SK-MEL-5 (cell line): ENCODE results near the gene LCN10. TPM values are rescaled to one million over a fixed set of nuclear protein-coding genes. Genes with fewer than 3 reads are reported as not detected.

Source experiments
- DNase-seq: peaks from one replicate; pipeline ENCODE4 v3.0.0-alpha.2; 2016; ENCODE audit warnings: low read depth, low spot score
- in situ Hi-C: cut with HindIII; loops from 2 replicates; pipeline ENCODE4 v1.10.0; 2016; ENCODE audit warnings: low sequenced_read_pairs, high pct_unique_total_duplicates, low pct_unique_long_range_greater_than_20kb
- total RNA-seq: library from RNA; depleted of rRNA; stranded (reverse); fragments of >200 nt; shearing (Covaris generic); gene quantifications from 2 replicates; pipeline ENCODE4 v1.2.3, GENCODE V29; 2014

LCN10 gene
- total RNA-seq, 1 experiment from 2014 or later, result not detected

DNA sequence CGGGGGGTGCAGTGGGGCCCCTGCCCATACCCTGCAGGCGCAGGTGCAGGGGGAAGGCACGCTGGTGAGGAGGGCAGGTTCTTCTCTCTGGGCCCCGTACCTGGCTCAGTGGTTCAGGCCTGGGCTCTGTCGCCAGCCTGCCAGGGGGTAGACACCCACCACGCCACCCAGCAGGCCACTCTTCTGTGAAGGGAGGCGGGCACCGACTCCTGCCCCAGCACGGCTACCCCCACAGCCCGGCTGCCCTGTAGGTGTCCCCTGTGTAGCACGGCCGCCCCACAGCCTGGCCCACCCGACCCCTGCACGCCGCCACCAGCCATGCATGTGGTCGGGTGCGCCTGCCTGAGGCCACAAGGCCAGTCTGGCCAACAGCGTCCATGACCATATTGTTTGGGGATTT is 3.9 kb upstream of the LCN10 start:
- in situ Hi-C loops, result no loop called here
- no peak for DNase-seq

DNA sequence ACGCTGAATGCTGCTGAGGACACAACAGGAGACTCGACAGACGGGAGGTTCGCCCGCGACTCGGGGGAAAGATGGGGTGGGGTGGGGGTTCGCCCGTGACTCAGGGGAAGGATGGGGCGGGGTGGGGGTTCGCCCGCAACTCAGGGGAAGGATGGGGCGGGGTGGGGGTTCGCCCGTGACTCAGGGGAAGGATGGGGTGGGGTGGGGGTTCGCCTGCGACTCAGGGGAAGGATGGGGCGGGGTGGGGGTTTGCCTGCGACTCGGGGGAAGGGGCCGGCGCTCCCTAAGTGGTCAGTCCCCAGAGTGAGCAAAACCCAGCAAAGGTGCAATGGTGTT is 3.4 kb upstream of the LCN10 start:
- in situ Hi-C loops, result no loop called here
- DNase-seq, result no peak

- no peak for DNase-seq
- in situ Hi-C loops, result no loop called here
These were observed 2.8 kb upstream of the LCN10 start for GRCh38 chr9:136745389-136746154.

- in situ Hi-C loops, result no loop called here
- DNase-seq, result no peak
These were observed 2.0 kb upstream of the LCN10 start for GRCh38 chr9:136744773-136745172.

- in situ Hi-C loops, result no loop called here
- DNase-seq, result no peak
These were observed 985 bp upstream of the LCN10 start for GRCh38 chr9:136743639-136744211.

GRCh38 chr9:136741883-136742571 is 713 bp downstream of the LCN10 start:
- in situ Hi-C loops, result no loop called here

GRCh38 chr9:136740971-136741882 is 1.5 kb downstream of the LCN10 start:
- DNase-seq, result peak; percentile 21
- in situ Hi-C loops, result no loop called here

More at GRCh38 chr9:136741883-136742571, 713 bp downstream of the LCN10 start:
- DNase-seq, result no peak

GRCh38 chr9:136740491-136740890 is 2.2 kb downstream of the LCN10 start:
- no peak for DNase-seq
- in situ Hi-C loops, result no loop called here

- in situ Hi-C loops, result no loop called here
- no peak for DNase-seq
These were observed 2.7 kb downstream of the LCN10 start for GRCh38 chr9:136740069-136740468.

GRCh38 chr9:136739509-136739908 is 3.2 kb downstream of the LCN10 start:
- no peak for DNase-seq
- in situ Hi-C loops, result no loop called here

DNA sequence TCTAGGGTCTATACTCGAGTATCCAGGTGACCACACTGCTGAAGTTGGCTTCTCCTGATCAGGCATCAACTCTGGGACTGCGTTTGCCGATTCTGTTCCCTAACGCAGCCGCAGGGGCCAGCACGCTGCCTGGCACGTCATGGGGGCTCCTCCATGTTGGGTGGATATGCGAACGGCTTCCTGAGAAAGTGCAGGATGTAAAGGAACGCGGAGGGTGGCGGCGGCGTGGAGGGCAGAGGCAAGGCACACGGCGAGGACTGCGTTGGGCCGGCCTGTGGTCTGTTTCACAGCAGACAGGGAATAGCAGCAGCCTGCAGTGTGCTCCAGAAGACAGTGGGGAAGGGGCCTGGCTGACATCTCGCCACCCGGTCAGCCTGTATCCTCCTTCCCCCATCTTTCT is 3.8 kb downstream of the LCN10 start:
- no peak for DNase-seq
- in situ Hi-C loops, result no loop called here

GRCh38 chr9:136735812-136736480 is 6.8 kb downstream of the LCN10 start:
- no peak for DNase-seq
- in situ Hi-C loops, result no loop called here

- in situ Hi-C loops, result no loop called here
These were observed 7.8 kb downstream of the LCN10 start for GRCh38 chr9:136734837-136735496.

GRCh38 chr9:136733611-136734010 is 9.1 kb downstream of the LCN10 start:
- in situ Hi-C loops, result no loop called here
- DNase-seq, result no peak

More at GRCh38 chr9:136734837-136735496, 7.8 kb downstream of the LCN10 start:
- no peak for DNase-seq

GRCh38 chr9:136732444-136733178 is 10.1 kb downstream of the LCN10 start:
- DNase-seq, result no peak
- in situ Hi-C loops, result no loop called here

- in situ Hi-C loops, result no loop called here
- DNase-seq, result no peak
These were observed 12.8 kb downstream of the LCN10 start for GRCh38 chr9:136729926-136730325.
